Stomach (tissue), 4 donors: Measurements from ENCODE around the gene TPRN.

ENCODE experiments used
- CTCF ChIP-seq, 7 experiments: fragments of 450-650 bp in 4 of 7; fragments of 200-600 bp in 3 of 7; sonication (generic) in 3 of 7; IDR thresholded peaks; one replicate each; pipeline ENCODE4 v1.5.1; 2016 to 2019; ENCODE audit warnings: antibody characterized with exemption in 7 of 7, control low read depth in 2 of 7, mild to moderate bottlenecking in 1 of 7
- EP300 ChIP-seq: sonication (generic); formaldehyde crosslinking; IDR thresholded peaks from one replicate; pipeline ENCODE4 v1.6.1; 2017; ENCODE audit warnings: antibody characterized with exemption
- POLR2AphosphoS5 ChIP-seq, 3 donors: sonication (generic); formaldehyde crosslinking; IDR thresholded peaks; one replicate each; pipeline ENCODE4 v1.6.1; 2016; ENCODE audit warnings: antibody characterized with exemption in 3 of 3

GRCh38 chr9:137229903-137230704 lies 29.6 kb upstream of the TPRN start:
- TF ChIP-seq CTCF (IDR thresholded peaks at IDR 0.05) (no peak), EP300 (no peak), POLR2AphosphoS5 (IDR thresholded peaks at IDR 0.05) (no peak)
